Neutrophil (primary cell): ENCODE data around the gene KRT36.

Source experiments
- H3K27ac ChIP-seq: fragments of 200-600 bp; sonication (generic); 2 replicates; pipeline ENCODE4 v1.5.1; 2016; ENCODE audit warnings: mild to moderate bottlenecking, moderate library complexity
- H3K27me3 ChIP-seq: fragments of 200-600 bp; sonication (generic); 2 replicates; pipeline ENCODE4 v1.6.0; 2016; ENCODE audit warnings: mild to moderate bottlenecking
- H3K36me3 ChIP-seq: fragments of 200-600 bp; sonication (generic); 2 replicates; pipeline ENCODE4 v1.5.1; 2017
- H3K4me1 ChIP-seq, 2 experiments: fragments of 200-600 bp in 1 of 2; sonication (generic) in 1 of 2; 1 replicate in 1 of 2; 2 replicates in 1 of 2; pipeline versions ENCODE4 v1.5.1 to v1.6.1; 2013 to 2016; ENCODE audit warnings: low read depth in 1 of 2, low read length in 1 of 2, mild to moderate bottlenecking in 1 of 2, moderate library complexity in 1 of 2; ENCODE audit not compliant: control insufficient read depth in 1 of 2, insufficient read depth in 1 of 2
- H3K4me3 ChIP-seq, 2 experiments: fragments of 200-600 bp in 1 of 2; sonication (generic) in 1 of 2; 1 replicate in 1 of 2; 2 replicates in 1 of 2; pipeline ENCODE4 v1.5.1; 2013 to 2016; ENCODE audit warnings: low read depth in 1 of 2, low read length in 1 of 2, mild to moderate bottlenecking in 1 of 2, moderate library complexity in 1 of 2
- H3K9me3 ChIP-seq: fragments of 200-600 bp; sonication (generic); 2 replicates; pipeline ENCODE4 v1.5.1; 2016
- CTCF ChIP-seq: fragments of 200-600 bp; sonication (generic); IDR thresholded peaks from 2 replicates; pipeline ENCODE4 v1.5.1; 2016; ENCODE audit warnings: antibody characterized with exemption

KRT36 gene

GRCh38 chr17:41510251-41511065 is 20.7 kb upstream of the KRT36 start:
- H3K36me3 ChIP-seq = no peaks in the 10 kb centered on the region
- no peaks in the 10 kb centered on the region for H3K27me3 ChIP-seq
- H3K27ac ChIP-seq = no peak overlapping the region
- TF ChIP-seq CTCF = no peak
- H3K9me3 ChIP-seq = no peaks in the 10 kb centered on the region
- H3K4me1 ChIP-seq = peaks cover 17 to 34% of the 10 kb centered on the region in 2 experiments
- H3K4me3 ChIP-seq = no peak overlapping the region

DNA sequence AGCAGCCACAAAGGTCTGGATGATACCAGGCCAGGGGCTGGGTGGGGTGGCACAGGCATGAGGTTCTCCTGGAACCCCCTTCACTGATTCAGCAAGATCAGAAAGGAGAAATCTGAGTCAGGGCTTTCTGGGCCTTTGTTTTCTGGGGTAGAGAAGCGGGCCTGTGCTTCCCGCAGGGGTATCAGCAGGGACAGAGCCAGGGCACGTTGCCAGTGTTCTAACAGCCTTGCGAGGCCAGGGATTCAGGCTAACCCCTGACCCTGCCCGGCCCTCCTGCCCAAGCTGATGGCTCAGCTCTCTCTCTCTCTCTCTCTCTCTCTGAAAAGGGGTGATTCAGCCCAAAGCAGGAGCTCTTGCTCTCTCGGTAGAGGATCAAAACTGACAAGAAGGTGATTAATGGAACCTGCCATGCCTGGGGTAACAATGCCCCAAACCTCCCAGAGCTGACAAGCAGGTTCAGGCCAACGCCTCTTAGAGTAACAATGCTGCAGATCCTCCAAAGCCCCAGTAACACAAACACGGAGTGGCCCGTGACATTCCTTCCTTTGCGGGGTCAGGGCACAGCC is 17.7 kb upstream of the KRT36 start:
- Histone ChIP-seq H3K4me1 (peaks cover 4 to 17% of the 10 kb centered on the region in 2 experiments), H3K36me3 (no peaks in the 10 kb centered on the region), H3K9me3 (no peaks in the 10 kb centered on the region), H3K27me3 (no peaks in the 10 kb centered on the region), H3K27ac (no peak overlapping the region), H3K4me3 (no peak overlapping the region)
- no peak for TF ChIP-seq CTCF

DNA sequence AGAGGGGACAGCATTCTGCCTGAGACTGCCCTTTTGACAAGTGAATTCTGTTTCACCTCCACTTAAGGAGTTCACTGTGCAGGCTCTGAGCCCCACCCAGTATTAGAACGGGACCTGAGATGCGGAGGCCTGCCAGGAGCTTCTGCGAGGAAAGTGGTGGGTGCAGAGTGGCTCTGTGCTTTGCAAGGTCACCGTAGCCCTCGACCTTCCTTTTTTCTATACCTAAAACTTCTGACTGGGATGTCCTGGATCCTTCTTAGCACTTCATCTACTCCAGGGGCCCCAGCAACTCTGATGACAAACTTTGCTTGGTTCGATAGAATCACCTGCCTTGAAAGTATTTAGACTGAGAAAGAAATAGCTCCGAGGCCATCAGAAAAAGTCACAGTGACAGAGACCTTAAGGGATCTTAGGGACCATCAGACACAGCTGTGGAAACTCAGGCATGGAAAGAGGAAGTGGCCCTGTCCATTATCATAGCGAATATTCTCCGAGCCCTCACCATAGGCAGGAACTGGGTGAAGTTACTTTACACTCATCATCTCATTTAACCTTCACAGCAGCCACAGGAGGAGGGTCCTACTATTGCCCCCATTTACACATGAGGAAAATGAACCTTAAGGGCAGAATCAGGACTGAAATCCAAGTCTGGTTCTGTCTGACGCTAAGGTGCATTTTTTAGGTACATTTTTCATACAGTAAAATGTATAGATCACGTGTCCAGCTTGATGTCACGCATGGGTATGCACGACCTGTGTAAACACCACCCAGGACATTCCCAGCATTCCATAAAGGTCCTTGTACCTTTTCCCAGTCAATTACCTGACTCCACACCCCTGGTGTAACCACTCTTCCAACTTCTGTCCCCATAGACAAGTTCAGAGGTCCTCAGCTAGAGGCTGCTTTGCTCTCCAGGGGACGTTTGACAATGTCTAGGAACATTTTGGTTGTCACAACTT is 16.4 kb upstream of the KRT36 start:
- Histone ChIP-seq H3K4me1 (peaks cover 8 to 19% of the 10 kb centered on the region in 2 experiments), H3K4me3 (no peak overlapping the region), H3K27me3 (no peaks in the 10 kb centered on the region), H3K9me3 (no peaks in the 10 kb centered on the region), H3K27ac (peak overlapping the region; percentile 31), H3K36me3 (no peaks in the 10 kb centered on the region)
- no peak for TF ChIP-seq CTCF

DNA sequence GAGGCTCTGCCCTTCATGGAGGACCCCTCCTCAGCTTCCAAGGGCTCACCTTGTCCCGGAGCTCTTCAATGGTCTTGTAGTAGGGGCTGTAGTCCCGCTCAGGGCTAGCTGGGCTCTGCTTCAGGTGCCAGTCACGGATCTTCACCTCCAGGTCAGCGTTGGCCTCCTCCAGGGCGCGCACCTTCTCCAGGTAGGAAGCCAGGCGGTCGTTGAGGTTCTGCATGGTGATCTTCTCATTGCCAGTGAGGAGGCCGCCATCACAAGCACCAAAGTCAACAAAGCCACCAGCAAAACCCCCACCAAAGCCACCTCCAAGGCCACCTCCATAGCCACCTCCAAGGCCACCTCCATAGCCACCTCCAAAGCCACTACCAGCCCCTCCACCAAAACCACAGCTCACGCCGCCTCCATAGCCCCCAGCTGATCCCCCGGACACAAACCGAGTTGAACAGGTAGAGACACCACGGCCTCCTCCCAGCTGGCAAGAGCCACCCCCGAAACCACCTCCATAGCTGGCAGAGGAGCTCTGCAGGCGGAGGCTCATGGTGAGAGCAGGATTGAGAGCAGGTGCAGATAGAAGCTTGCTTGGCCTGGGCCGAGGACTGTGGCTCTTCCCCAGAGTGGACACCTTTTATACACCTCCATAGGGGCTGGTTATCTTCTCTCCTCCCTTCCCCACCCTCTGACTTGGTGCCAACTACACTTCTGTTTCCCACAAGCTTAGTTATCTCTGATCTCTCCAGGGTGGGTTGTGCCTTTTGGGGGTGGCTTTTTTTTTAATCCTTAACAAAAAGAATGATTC is 15.5 kb upstream of the KRT36 start, which contains the start of gene KRT13:
Gene KRT13, minus strand, starts transcription at position 606 of the 802 bp plus-strand sequence. Its CDS starts 62 bp downstream, at position 544.
- H3K9me3 ChIP-seq = no peaks in the 10 kb centered on the region
- TF ChIP-seq CTCF = no peak
- peaks cover 16 to 22% of the 10 kb centered on the region in 2 experiments for H3K4me1 ChIP-seq
- peak within 1 kb of the TSS; percentile 31 for H3K27ac ChIP-seq
- H3K4me3 ChIP-seq = no peak within 1 kb of the TSS
- no peaks in the 10 kb centered on the region for H3K27me3 ChIP-seq
- no peaks in the 10 kb centered on the region for H3K36me3 ChIP-seq
